Endothelial cell (in vitro differentiated cells): Measurements from ENCODE around the gene FAM107A. TPM values are rescaled to one million over a fixed set of nuclear protein-coding genes. Genes with fewer than 3 reads are reported as not detected.

Experiments used
- DNase-seq: peaks from one replicate; pipeline ENCODE4 v3.0.0; 2021; ENCODE audit warnings: low spot score
- H3K27ac Mint-ChIP-seq: one replicate; pipeline ENCODE4 v1.8.0; 2021; ENCODE audit warnings: mixed read lengths, inconsistent platforms; ENCODE audit not compliant: unreplicated experiment
- H3K27me3 Mint-ChIP-seq: one replicate; pipeline ENCODE4 v1.8.0; 2021; ENCODE audit warnings: mild to moderate bottlenecking, moderate library complexity, mixed read lengths, inconsistent platforms; ENCODE audit not compliant: unreplicated experiment
- H3K36me3 Mint-ChIP-seq: one replicate; pipeline ENCODE4 v1.8.0; 2021; ENCODE audit warnings: mild to moderate bottlenecking, low read depth, mixed read lengths, inconsistent platforms; ENCODE audit not compliant: unreplicated experiment
- H3K4me1 Mint-ChIP-seq: one replicate; pipeline ENCODE4 v1.8.0; 2021; ENCODE audit warnings: mild to moderate bottlenecking, mixed read lengths, inconsistent platforms; ENCODE audit not compliant: unreplicated experiment
- H3K4me3 Mint-ChIP-seq: one replicate; pipeline ENCODE4 v1.8.0; 2021; ENCODE audit warnings: mild to moderate bottlenecking, mixed read lengths, inconsistent platforms; ENCODE audit not compliant: unreplicated experiment
- H3K9me3 Mint-ChIP-seq: one replicate; pipeline ENCODE4 v1.8.0; 2021; ENCODE audit warnings: mixed read lengths, inconsistent platforms; ENCODE audit not compliant: unreplicated experiment
- total RNA-seq: library from RNA; stranded (reverse); fragmentation: NEBNext Ultra II Directional; extraction: Animal tissue kit (Norgen Biotek cat#: 25700); gene quantifications from one replicate; pipeline ENCODE4 v1.2.1, GENCODE V29; 2021; ENCODE audit not compliant: unreplicated experiment
- TF ChIP-seq, protein P1 (sequence below): fragments of 200-600 bp; sonication (generic); IDR thresholded peaks from one replicate; pipeline ENCODE4 v1.5.0; 2021; ENCODE audit warnings: antibody characterized with exemption; ENCODE audit not compliant: unreplicated experiment

FAM107A gene
- total RNA-seq, 1 donor from 2014 or later: 0.18 TPM

DNA sequence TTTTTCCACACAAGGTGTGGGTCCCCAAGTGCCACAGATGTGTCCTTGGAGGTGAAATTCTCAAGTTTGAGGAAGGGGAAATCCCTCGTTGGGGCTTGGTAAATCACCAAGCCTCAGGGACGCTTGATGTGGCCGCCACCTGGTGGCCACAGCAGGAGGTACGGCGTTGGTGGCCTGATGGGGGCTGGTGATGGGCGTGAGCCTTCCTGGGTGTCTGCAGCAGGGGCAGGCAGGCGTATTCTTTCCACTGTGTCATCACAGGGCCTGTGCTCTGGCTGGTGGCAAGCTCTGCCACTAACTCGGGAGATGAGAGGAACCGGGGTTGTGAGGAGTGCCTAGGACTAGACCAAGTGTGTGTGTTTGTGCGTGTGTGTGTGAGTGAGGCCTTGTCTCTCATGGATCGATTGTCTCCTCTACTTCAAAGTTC lies 44.4 kb downstream of the FAM107A start:
- Mint-ChIP-seq H3K9me3 (no peaks in the 10 kb centered on the region), H3K27ac (peak overlapping the region; percentile 5), H3K36me3 (no peaks in the 10 kb centered on the region), H3K4me1 (peaks cover 30% of the 10 kb centered on the region), H3K27me3 (peaks cover 14% of the 10 kb centered on the region), H3K4me3 (no peak overlapping the region)
- TF ChIP-seq, protein P1, sequence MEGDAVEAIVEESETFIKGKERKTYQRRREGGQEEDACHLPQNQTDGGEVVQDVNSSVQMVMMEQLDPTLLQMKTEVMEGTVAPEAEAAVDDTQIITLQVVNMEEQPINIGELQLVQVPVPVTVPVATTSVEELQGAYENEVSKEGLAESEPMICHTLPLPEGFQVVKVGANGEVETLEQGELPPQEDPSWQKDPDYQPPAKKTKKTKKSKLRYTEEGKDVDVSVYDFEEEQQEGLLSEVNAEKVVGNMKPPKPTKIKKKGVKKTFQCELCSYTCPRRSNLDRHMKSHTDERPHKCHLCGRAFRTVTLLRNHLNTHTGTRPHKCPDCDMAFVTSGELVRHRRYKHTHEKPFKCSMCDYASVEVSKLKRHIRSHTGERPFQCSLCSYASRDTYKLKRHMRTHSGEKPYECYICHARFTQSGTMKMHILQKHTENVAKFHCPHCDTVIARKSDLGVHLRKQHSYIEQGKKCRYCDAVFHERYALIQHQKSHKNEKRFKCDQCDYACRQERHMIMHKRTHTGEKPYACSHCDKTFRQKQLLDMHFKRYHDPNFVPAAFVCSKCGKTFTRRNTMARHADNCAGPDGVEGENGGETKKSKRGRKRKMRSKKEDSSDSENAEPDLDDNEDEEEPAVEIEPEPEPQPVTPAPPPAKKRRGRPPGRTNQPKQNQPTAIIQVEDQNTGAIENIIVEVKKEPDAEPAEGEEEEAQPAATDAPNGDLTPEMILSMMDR: peak; percentile 94
- DNase-seq: peak; percentile 73

DNA sequence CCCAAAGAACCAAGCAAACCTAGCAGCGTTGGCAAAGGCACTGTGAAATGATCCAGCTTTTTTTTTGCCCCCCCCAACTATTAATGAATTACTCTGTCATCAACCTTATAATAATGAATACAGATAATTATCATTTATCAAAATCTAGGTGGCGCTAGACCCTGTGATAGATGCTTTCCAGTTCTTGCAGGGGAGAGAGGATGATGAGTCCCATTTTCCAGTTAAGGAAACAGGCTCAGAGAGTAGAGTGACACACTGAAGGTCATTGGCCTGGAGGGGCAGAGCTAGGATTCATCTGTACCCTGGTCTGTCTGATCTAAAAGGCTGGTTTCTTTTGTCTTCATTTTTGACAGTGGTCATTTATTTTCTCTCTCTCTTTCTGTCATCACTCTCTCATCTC lies 45.2 kb downstream of the FAM107A start:
- H3K4me1 Mint-ChIP-seq: peaks cover 22% of the 10 kb centered on the region
- TF ChIP-seq, protein P1: no peak
- no peak for DNase-seq
- peaks cover 1% of the 10 kb centered on the region for H3K36me3 Mint-ChIP-seq
- no peak overlapping the region for H3K4me3 Mint-ChIP-seq
- H3K9me3 Mint-ChIP-seq: no peaks in the 10 kb centered on the region
- H3K27ac Mint-ChIP-seq: no peak overlapping the region
- peaks cover 14% of the 10 kb centered on the region for H3K27me3 Mint-ChIP-seq

DNA sequence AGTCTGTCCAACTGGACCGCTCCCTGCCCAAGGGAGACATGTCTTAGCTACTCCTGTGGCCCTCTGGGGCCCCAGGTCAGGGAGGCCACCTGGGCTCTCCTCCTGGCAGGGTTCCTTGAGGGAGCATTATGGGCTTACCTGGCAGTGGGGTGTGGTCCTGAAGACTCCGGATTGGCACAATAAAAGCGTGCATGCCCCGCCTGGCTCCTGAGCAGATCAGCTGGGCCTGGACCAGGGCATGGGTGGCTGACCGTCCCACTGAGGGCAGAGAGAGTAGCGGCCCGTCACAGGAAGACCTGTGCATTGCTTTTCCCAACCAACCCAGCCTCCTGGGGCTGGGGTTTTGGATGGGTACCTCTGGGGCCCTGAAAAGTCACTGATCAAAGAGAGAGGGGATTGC lies 45.6 kb downstream of the FAM107A start:
- DNase-seq: no peak
- Mint-ChIP-seq H3K4me3 (no peak overlapping the region), H3K36me3 (peaks cover 4% of the 10 kb centered on the region), H3K9me3 (no peaks in the 10 kb centered on the region), H3K27ac (no peak overlapping the region), H3K27me3 (peaks cover 14% of the 10 kb centered on the region), H3K4me1 (peaks cover 18% of the 10 kb centered on the region)
- TF ChIP-seq, protein P1: no peak

DNA sequence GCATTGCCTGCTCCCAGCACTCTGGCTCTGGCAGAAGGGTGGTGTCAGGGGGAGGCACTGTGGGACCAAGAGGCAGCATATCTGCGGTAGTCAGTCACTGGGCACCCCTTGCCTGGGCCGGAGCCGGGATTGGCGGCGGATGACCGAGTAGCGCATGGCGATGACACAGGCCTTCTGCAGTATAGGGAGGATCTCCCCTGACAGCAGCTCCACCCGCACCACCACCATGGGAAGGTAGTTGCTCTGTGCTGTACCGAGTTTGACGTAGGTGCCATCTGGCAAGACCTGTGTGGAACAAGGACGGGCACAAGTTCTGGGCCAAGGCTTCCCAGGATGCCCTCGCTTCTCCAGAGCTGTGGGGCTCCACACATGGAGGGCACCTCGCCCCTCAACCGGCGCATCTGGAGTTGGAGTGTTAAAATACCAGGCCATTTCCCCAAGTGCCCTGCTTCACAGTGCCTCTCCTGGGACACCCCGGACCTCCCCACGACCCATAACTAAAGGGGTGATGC lies 46.8 kb downstream of the FAM107A start:
- TF ChIP-seq, protein P1: no peak
- no peak for DNase-seq
- H3K27ac Mint-ChIP-seq: no peak overlapping the region

DNA sequence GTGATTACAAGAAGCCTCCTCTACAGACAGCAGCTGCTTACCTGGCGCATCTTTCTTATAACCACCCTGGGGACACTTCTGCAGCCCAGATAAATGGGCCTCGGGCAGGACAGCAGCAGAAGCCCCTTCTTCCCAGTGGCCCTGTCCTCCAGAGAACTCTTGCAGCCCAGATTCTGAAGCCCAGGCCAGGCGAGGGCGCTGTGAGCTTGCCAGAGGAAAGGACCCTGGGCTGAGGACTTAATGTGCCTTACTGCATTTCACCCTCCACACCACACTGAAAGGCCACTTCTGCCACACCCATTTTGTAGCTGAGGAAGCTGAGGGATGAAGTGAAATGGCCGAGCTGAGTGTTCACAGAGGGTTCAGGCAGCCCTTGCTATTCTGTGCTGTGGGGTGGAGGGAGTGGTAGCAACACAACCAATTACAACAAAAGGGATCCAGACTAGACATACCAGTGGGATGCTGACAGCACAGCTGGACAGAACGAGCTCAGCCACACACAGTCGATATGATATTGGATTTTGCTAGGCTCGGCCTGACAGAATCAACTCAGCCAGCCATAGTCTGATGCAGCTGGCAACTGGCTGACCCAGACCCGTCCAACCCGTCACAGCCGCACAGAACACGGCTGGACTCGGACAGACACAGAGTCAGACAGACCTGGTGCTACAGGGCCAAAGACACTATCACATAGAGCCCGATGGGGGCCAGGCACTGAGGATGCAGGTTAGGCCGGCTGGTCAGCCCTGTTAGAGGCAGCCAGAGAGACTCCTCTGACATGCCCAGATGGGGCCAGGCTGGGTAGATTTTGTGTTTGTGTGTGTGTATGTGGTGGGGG lies 47.5 kb downstream of the FAM107A start:
- H3K27me3 Mint-ChIP-seq: peaks cover 9% of the 10 kb centered on the region
- DNase-seq: peak; percentile 66
- TF ChIP-seq, protein P1: no peak
- H3K4me3 Mint-ChIP-seq: no peak overlapping the region
- no peak overlapping the region for H3K27ac Mint-ChIP-seq
- peaks cover 4% of the 10 kb centered on the region for H3K36me3 Mint-ChIP-seq
- H3K4me1 Mint-ChIP-seq: peaks cover 11% of the 10 kb centered on the region
- no peaks in the 10 kb centered on the region for H3K9me3 Mint-ChIP-seq

More for the DNA sequence above, 46.8 kb downstream of the FAM107A start:
- H3K4me3 Mint-ChIP-seq: no peak overlapping the region
- H3K36me3 Mint-ChIP-seq: peaks cover 4% of the 10 kb centered on the region
- no peaks in the 10 kb centered on the region for H3K9me3 Mint-ChIP-seq
- H3K4me1 Mint-ChIP-seq: peaks cover 11% of the 10 kb centered on the region
- peaks cover 11% of the 10 kb centered on the region for H3K27me3 Mint-ChIP-seq
